Measurements from ENCODE around the gene FAM241A.

DNA sequence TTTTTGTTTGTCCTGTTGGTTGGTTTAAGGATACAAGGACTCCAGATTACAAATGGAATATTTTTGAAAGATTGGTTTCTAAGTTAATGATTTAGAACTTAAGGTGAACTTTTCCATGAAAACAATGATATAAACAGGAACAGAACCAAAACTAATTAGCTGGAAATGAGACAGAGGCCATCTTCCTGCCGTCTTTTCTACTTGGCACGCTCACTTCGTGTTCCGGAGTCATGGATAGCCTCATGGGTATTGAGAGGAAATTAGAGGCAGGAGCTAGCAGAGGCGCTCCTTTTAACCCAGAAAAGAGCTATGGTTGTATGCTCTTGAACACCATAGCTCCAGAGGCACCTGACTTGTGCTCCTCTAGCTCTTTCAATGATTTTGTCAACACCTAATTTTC, 2.4 kb downstream of the FAM241A start:
- TF ChIP-seq CTCF (IDR thresholded peaks at IDR 0.05) (no peak), EZH2 (IDR thresholded peaks at IDR 0.05) (no peak)

All from neural progenitor cell (in vitro differentiated cells).